Measurements from ENCODE around the gene FARS2.
"Not testable (repeated sequence)": the region's sequence is repeated elsewhere in the genome, so short reads cannot be mapped to it uniquely, and the experiment has no call there.

The FARS2 gene

GRCh38 chr6:5550631-5551030 is 289.3 kb downstream of the FARS2 start:
- DNase-seq, result no peak

DNA sequence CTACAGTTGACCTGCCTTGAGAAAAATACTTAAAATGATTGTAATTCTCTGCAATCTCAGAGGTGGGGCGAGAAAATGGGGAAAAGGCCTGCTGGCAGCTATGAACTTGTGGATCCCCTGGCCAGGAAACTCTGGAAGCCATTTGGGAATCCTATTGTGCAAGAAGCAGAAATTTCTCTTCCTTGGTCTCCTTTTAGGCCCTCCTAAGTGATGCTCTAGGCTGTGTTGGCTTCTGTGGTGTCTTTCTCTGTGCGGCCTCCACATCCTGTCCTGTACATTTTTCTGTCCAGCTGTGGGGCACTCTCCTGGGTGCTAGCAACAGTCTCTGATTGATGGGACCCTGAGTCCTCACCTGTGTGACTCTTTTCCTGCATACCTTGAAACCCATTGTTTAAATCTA is 290.9 kb downstream of the FARS2 start:
- no peak for DNase-seq

DNA sequence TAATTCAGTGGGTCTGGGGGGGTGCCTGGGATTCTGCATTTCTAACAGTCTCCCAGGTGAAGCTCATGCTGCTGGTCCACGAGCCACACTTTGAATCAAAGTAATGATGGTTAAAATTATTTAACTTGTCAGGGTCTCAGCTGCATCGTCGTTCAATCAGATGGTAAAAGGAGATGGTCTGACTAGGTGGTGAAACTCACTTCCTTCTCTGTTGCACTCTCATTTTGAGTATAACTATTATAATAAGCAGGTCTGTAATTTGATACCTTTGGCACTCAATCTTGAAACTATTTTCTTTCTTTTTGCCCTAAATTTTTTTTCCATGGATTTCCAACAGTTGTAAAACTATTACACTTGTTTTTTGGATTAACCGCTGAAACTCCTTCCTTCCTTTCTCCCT is 292.5 kb downstream of the FARS2 start:
- no peak for DNase-seq

DNA sequence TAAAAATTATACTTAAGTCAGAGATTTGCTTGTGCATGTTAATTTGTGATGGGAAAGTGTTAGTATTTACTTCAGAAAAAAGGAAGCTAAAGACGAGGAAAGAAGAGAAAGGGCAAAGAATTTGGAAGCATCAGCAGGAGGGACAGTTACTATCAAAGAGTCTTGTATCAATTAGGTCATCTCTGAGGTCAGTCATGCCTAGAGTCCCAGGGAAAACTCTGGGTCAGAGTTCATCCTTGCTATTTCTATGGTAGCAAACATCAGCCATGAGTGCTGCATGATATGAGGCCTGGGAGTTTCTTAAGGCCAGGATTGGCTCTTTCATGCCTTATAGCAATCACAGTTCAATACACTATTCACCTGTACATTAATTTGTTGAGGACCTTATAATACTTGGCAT is 292.9 kb downstream of the FARS2 start:
- DNase-seq, result no peak

DNA sequence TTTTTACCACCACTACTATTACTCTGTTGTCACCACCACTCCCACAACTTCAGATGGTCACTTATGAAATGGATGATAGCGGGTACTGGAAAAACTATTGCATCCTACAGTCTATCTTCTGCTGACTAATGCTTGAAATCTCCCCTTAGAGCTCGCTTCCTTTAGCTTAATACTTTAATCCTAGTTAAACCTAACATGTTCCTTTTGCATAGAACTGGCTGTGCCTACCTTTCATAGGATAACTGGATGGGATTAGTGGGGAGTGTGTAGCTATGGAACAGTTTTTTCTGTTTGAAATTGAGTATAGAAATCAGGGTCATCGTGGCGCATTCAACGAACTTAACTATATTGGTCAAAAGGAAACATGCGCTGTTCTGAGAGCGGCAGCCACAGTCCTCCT is 294.7 kb downstream of the FARS2 start:
- DNase-seq, result no peak

- no peak for DNase-seq
These were observed 296.2 kb downstream of the FARS2 start for GRCh38 chr6:5557506-5557905.

GRCh38 chr6:5559651-5560050 is 298.3 kb downstream of the FARS2 start:
- DNase-seq, result no peak

GRCh38 chr6:5562277-5562676 is 301.0 kb downstream of the FARS2 start:
- no peak for DNase-seq

GRCh38 chr6:5563086-5563485 is 301.8 kb downstream of the FARS2 start:
- no peak for DNase-seq

DNA sequence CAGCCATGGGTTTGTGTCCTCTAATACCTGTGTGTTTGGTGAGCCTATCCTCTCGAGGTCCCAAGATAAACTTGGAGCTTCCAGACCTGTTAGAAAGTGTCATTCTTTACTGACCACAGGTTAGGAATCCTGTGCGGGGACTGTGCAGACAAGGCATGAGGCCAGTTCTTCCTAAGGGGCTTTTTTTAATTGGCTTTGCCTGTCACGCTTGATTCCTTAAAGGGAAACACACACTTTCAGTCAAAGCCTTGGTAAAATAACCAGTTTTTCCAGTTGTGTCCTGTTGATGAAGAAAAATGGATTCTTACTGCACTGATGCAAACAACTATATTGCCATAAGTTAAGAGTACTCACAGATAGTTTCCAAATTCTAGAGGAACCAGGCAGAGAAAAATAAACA is 303.4 kb downstream of the FARS2 start:
- DNase-seq, result not testable (repeated sequence)

GRCh38 chr6:5565971-5566370 is 304.7 kb downstream of the FARS2 start:
- no peak for DNase-seq

DNA sequence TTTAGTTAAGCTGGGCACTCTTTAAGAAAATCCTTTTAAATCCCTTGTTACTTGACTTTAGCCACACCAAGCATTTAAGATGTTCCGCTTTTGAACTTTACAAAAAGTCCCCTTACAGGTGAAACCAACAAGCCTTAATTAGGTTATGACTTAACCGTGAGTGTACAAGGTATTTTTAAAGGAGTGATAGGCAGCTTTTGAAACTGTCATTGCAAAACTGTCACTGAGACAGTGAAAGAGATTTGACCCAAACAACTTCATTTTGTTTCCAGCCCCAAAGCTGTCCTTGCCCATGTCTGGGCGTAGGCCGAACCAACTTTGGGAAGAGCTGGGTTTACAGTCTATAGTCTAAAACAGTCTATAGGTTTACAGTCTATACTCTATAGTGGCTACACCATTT is 305.4 kb downstream of the FARS2 start:
- DNase-seq, result no peak

- DNase-seq, result no peak
These were observed 306.0 kb downstream of the FARS2 start for GRCh38 chr6:5567352-5567751.

DNA sequence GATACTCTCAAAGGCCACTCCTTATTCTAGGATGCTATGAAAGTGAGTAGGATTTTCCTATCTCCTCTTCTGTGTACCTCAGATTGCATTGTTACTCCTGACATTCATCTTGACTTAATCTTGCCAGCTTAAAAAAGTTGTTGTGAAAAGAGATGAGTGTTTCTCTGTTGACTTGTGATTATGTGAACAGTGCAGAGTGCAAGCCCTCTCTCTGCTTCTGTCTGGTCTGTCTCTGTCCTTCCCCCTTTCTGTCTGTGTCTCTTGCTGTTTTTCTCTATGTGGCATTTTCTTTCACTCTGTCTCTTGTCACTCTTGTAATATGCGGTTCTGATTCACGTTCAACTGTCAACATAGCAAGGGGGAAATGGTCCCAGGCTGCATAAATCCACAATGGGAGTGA is 306.6 kb downstream of the FARS2 start:
- no peak for DNase-seq

DNA sequence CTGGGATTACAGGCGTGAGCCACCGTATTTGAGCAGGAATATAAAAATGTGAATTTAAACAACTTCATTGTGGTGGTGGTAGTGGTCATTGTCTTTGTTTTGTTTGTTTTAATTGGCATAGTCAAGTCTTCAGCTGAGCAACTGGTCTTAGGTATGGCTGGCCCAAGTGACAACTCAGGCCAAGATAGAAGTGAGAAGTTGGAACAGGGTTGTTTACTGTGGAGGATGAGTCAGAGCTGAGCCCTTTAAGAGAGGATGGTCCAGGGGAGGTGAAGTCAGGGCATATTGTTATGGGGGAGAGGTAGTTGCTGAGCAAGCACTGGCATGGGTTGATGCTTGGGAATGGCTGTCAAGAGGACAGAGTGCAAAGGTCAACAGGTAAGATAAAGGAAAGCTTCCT is 308.2 kb downstream of the FARS2 start:
- no peak for DNase-seq

DNA sequence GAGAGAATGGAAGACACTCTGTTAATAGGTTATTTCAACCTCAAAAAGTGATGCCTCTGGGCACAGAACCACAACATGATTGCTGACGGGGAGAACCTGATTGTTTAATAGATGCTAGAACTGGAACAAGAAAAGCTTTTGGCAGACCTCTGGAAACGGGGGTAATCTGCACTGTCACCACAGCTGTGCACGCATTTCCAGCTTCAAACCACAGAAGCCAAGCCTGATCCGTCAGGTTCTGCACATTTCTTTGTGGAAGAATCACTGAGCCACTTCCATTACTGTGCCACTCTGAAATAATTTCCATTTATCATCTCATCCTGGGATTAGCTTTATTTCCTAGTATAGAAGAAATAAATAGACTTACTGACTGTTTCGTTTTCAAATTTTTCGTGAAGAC is 309.3 kb downstream of the FARS2 start:
- DNase-seq, result no peak

- DNase-seq, result no peak
These were observed 319.6 kb downstream of the FARS2 start for GRCh38 chr6:5580736-5581581.

DNA sequence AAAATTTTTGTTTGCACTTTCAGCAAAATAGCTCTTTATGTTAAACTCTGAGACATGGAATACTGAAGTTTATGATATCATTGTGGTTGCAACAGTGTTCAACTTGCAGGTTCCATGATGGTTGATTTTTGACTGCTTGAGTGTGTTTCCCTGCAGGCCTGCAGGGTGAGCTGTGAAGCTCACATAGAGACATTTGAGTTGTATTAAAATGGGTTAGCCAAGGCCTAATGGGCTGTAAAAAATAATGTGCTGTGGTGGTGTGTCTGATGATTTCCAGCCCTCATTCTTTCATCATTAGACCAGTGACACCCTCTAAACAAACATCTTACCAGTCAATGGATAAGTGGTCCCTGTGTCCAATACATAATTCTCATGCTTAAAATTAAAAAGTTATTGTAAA is 321.4 kb downstream of the FARS2 start:
- no peak for DNase-seq

- DNase-seq, result no peak
These were observed 322.2 kb downstream of the FARS2 start for GRCh38 chr6:5583528-5583927.

DNA sequence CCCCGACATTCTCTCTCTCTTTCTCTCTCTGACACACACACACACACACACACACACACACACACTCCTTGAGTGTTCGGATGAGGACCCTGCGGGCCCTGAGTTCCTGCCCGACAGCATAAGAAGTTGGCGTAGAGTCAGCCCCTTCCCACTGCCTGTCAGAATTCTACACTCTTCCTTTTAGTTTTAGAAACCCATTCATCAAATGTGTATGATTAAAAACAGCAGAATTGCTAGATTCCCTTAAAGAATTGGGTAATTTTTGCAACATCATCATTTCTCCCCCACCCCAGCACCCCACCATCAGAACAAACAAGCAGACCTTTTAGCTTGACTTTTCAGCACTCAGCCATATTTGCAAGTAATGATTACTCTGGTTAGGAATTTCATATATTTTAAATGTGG is 322.8 kb downstream of the FARS2 start:
- no peak for DNase-seq

- no peak for DNase-seq
These were observed 326.3 kb downstream of the FARS2 start for GRCh38 chr6:5587648-5588047.

GRCh38 chr6:5589422-5590141 is 328.3 kb downstream of the FARS2 start:
- DNase-seq, result no peak

DNA sequence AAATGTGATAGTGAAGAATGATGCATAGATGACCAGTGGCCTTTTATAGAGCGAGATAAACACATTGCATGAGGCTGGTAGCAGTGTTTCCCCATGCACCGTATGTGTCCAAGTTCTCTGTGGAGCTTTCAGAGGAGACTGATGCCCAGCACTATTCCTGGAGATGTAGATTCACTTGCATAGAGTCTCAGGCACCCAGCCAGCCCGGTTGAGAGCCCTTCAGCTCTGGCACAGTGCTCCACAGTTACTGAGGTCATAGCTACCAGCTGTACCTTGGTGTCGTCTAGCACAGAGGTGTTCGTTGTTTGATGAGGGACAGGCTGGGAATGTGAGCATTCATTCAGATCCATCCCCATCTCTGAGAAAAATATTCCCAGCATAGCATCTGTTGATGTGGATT is 328.9 kb downstream of the FARS2 start:
- no peak for DNase-seq

GRCh38 chr6:5592886-5593519 is 331.7 kb downstream of the FARS2 start:
- no peak for DNase-seq
